Retina (tissue), 1 donor: ENCODE measurements around the gene SDK2.
"Not testable (repeated sequence)": the region's sequence is repeated elsewhere in the genome, so short reads cannot be mapped to it uniquely, and the experiment has no call there.

Source experiments
- DNase-seq: peaks from one replicate; pipeline ENCODE4 v3.0.0-alpha.2; 2016

The SDK2 gene

DNA sequence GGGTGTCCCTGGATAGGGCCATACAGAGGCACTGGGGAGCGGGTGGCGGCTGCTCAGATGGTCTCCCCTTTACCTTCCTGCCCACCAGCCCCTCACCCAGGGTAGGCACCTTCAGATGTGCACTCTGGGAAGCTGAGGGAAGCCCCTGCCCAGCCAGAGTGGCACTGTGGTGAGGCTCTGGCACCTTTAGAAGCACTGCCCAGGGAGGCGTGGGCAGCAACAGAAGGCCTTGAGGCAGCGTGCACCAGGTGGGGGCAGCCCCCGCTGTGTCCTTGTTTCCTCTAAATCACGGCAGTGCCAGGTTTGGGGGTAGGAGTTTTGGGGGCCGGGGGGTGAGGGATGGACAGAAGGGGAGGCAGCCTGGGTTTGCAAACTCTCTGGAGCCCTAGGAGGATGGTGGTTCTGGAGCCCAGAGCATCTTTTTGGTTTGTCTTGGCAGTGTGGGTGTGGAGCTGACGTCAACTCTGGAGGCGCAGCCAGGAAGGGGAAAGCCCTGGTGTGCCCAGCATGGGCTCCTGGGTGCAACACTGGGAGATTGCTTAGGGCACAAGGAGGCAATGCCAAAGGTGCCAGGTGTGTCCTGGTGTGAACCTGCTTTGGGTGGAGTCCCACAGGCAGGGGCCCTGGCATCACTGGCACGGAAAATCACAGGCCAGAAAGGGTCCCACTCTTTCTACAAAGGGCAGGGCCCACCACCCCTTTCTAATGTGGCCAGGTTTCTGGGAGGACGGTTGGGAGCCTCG is 309.3 kb downstream of the SDK2 start:
- no peak for DNase-seq

DNA sequence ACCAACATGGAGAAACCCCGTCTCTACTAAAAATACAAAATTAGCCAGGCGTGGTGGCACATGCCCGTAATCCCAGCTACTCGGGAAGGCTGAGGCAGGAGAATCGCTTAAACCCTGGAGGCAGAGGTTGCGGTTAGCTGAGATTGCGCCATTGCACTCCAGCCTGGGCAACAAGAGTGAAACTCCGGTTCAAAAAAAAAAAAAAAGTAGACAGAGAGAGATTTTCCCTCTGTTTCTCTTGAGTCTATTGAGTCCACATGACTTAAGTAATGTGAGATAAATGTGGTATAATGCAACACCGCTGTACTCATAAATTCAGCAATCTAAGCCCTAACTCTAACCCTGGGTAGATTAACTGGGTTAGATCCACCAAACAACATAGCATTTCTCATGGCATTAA is 310.8 kb downstream of the SDK2 start:
- DNase-seq = not testable (repeated sequence)

DNA sequence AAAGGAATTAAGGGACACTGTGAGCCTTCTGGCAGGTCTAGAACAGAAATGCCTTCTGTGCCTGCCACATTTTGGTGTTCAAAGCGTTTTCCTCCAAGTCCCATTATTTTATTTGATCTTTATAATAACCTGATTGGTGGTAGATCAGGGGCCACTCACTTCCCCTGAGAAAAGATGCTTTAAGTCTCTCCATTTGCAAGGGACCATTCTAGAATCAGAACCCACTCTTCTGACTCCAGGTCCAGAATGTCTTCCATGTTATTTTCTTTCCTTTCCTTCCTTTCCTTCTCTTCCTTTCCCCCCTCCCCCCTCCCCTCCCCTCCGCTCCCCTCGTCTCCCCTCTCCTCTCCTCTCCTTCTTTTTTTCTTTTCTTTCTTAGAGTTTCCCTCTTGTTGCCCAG is 313.2 kb downstream of the SDK2 start:
- DNase-seq = no peak

DNA sequence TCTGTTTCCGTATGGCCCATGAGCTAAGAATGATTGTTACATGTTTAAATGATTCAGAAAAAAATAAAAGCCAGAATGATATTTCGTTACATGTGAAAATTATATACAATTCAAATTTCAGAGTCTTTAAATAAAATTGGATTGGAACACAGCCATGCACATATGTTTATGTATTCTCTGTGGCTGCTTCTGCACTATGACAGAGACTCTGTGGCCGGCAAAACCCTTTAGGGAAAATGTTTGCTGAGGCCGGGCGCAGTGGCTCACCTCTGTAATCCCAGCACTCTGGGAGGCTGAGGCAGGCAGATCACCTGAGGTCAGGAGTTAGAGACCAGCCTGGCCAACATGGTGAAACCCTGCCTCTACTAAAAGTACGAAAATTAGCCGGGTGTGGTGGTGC is 316.6 kb downstream of the SDK2 start:
- no peak for DNase-seq

DNA sequence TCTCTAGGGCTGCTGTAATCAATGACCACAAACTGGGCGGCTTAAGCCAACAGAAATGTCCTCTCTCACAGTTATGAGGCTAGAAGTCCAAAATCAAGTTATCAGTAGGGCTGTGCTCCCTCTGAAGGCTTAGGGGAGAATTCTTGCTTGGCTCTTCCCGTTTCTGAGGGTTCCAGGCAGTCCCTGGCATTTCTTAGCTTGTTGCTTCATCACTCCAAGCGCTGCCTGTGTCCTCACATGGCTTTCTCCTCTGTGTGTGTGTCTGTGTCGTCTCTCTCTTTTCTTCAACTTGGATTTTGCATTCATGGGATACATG is 318.8 kb downstream of the SDK2 start:
- DNase-seq = no peak

DNA sequence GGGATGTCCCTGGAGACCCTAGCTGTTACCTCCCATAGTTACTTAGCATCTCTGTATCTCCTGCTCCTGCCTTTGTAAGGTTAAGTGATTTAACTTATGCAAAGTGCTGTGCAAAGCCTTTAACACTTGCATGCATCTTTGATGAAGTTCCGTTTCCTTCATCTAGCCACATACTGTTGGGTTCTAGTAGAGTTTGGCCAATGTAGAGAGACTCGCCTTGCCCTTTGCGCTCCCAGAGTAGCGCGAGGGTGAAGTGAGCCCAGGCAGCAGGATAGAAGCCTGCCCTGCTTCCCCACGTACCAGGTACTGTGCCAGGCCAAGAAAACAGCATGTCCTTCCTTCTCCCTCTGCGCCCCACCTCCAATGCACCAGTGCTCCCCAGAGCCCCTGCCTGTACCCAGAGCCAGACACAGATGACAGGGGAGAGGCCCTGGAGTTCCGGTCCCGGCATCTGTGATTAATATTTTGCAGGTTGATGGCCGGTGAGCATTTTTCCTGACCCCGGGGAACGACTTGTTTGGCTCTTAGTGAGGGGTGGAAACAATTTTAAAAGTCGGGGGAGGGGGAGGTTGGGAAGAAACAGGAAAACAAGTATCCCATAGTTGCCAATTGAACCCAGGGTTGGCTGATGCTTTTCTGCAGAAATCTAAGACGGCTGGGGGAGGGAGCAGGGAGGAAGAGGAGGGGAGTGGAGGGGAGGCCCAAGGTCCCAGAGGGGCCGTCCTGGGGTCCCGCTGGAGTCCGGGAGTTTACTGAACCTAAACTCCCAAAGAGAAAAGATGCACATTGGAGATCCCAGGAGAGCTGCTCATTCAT is 319.3 kb downstream of the SDK2 start:
- DNase-seq = no peak

DNA sequence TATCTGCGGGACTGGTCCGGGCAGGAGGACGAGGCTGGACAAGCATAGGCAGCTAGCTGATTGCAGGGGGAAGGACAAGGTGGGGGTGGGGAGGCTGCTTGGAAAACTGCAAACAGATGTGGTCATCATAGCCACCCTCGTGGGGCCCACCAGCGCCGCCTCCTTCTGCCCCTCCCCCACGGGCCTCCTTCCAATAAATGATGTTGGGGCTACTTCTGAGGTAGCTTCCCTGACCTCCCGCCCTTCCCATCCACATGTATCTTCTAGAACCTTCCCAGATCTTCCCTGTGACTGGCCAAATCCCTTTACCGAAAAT is 320.1 kb downstream of the SDK2 start:
- DNase-seq = peak; percentile 51

DNA sequence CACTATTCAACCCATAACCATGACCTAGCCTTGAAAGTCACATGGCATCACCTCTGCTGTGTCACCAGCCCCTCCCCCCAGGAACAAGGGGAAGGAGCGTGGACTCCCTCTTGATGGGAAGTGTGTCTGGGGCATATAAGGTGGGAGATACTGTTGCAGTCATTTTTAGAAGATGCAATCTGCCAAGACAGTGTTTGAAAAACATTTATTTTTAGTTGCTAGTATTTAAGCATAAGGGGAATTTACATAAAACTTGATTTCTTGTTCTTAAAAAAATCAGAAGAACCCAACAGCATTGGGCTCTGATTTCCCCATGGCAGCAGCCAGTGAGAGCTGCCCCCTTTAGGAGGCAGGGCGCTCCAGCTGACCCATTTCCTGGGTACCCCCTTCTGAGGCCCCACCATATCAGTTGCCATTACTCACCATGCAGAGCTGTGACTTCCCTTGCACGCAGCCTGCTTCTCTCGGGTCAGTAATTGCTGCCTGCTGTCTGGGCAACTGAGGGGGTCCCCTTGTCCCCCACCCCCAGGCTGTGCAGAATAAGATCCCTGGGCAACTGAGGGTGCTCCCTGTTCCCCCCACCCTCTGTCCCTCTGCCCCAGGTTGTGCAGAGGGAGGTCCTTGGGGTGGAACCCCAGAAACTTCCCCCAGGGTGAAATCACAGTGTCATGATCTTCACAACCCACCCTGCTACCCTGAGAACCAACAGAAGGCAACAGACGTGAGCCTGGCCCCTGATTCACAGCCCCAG is 320.7 kb downstream of the SDK2 start:
- DNase-seq = no peak

DNA sequence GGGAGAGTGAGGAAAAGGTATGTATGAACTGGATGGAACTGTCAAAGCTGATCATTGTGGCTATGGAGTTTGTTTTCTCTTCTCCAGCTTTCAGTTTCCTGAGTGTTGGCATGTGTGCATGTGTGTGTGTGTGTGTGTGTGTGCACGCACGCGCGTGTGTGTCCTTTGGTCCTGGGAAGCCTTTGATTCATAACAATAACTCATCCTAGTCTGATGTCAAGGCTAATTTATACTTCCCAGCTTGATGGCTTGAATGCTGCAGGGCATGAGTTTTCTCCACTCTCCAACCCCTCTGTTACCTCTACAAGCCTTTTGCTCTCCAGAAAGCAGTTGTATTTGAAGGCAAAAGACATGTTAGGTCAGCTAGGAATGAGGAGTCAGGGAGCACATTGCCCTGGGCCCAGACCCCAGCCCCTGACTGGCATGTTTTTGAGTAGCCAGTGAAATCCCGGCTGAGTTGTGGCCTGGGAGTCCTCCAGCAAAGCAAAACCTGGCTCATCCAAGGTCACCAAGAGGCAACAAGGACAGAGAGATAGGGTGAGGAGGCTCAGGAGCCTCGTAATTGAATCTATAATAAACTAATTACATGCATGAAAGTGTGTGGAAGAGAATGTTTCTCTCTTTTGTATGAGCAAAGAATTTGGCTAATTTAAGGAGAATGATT is 323.5 kb downstream of the SDK2 start:
- peak; percentile 86 for DNase-seq

DNA sequence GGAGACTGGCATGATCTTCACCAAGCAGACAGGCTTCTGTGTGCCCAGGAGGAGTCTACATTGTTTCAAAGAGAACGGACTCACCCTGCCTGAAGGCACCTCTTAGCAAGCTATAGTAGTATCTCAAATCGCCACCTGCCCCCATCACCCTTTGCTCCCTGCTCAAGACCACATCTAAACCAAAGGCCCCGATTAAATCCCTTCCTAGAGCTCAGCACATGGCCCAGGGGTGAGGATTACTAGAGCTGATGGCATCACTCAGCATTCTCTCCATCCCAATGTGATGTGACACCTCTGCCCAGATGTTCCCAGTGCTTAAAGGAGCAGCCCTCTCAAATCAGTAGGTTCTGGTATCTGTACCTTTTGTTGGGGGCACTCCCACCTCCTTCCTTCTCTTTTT is 324.5 kb downstream of the SDK2 start:
- no peak for DNase-seq

DNA sequence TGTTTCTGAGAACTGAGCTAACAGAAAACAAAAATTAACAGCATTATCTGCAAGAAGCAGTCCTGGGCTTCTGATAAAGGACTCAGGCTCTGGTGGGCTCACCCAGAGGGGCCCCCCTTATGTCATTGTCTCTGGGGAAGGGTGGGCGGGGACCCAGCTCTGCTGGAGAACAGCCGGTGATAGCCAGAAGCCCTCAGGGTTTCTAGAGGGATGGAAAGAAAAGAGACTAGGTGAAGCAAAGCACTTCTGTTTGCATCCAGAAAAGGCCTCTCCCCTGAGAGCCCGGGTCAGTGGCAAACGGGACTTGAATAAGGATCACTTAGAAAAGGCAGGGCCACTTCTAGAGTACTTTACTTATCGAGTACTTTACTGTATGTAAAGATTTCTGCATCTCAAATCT is 325.4 kb downstream of the SDK2 start:
- no peak for DNase-seq

DNA sequence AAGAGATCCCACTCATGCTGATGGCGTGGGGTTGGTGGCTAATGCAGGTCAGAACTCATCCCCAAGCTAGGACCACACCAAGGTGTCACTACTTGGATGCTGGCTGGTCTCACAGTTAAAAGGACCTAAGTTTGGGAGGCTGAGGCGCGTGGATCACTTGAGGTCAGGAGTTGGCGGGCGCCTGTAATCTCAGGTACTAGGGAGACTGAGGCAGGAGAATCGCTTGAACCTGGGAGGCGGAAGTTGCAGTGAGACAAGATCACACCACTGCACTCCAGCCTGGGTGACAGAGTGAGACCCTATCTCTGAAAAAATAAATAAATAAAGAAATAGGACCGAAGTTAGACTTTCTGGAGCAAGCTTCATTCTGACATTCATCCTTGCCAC is 325.8 kb downstream of the SDK2 start:
- DNase-seq = no peak

DNA sequence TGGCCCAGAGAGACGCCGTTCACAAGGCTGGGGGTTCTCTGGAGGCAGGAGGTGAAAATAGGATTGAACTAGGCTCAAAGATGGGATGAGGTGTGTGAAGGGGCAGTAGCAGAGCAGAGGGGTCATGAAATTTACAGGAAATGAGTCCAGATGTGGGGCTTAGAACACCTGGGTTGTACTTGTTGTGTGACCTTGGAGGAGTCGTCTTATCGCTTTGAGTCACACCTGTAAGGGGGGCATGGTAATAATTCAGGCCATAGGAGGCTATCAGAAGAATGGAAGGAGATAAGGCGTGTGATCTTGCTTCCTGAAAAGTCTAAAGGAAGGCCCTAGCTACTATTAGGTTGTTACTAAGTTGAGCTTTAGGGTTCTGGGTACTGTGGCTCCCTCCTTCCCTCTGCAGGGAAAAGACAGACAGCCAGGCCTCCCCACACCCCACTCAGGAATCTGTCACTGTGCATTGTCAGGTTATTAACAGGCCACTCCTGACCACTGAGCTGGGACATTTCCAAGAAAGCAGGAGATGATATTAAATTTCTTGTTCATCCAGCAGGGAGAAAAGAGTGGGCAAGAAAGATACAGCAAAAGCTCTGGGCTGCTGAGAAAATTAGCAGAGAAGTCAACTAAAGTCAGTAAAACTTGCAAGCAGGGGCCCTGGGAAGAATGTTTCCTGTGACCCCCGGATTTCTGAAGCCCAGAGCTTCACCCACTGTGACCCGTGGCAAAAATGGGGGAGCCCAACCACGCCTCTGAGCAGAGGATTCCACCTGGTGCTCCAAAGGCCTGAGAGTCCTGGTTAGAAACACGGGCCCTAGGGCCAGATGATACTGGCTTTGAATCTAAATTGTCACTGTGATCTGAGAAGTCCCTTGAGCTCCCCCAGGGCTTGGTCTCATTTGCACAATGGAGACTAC is 326.5 kb downstream of the SDK2 start:
- no peak for DNase-seq

DNA sequence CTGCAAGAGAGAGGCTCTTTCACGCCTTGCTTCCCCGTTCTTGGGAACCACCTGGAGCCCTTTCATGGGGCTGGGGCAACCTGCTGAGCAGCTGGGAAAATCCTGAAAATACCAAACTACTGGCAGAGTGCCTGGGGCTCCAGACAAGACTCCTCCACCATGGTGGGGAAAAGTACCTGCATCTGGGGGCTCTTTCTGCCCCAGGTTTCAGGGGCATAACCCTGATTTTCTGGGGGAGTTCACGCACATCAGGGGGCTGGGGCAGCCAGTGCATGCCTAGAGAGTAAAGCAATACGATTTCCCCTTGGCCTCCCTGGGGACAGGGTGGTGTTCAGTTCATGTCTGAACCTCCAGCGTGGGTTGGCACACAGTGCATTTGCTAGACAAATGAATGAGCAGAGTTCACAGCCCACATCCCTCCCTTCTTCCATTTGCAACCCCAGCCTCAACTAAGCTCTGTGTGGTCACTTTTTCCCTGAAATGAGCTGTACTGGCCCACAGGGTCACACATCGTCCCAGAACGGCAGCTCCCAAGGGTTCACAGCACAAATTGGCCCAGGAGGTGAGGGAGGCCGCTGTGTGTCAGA is 327.2 kb downstream of the SDK2 start:
- DNase-seq = no peak

DNA sequence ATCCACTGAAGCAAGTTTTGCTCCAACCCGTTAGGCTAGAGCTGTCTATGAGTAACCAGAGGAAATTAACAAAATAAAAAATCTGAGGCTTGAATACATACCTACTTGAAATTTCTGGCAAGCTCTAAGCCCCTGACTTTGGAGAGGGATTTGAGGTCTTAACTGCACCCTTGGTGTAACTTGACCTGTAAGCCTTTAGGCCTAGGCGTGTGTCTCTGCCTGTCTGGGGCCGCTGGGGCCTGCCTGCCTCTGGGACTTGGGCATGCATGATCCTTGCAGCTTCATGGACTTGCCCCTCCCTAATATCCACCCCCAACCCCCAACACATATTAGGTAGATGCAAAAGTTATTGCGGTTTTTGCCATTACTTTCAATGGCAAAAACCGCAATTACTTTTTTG is 328.8 kb downstream of the SDK2 start:
- no peak for DNase-seq

DNA sequence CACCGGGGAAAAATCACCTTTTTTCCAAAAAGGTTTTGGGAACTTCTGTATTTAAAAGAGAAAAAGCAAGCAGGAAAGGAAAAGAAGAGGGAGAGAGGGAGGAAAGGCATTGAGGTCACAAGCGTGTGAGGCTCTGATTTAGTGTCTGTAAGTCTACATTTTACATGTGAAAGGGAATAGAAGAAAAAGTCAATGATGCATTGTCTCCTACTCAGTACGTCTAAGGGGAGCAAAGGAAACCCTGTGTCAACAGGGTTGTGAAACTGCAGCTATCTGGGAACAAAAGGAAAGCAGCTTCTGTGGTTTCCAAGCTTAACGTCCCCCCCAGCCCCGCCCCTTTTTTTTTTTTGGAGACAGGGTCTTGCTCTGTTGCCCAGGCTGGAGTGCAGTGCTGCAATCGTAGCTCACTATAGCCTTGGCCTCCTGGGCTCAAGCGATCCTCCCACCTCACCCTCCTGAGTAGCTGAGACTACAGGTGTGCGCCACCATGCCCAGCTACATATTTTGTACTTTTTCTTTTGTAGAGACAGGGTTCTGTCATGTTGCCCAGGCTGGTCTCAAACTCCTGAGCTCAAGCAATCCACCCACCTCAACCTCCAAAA is 330.6 kb downstream of the SDK2 start:
- DNase-seq = no peak

DNA sequence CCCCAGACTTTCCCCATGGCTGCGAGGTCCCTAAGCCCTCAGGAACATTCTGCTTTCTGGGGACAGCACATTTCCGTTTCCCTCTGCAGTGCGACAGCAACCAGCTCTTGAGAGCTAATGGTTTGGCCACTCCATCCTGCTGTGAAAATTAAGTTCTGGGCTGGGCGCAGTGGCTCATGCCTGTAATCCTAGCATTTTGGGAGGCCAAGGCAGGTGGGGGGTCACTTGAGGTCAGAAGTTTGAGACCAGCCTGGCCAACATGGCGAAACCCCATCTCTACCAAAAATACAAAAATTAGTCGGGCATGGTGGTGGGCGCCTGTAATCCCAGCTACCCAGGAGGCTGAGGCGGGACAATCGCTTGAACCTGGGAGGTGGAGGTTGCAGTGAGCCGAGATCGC is 331.4 kb downstream of the SDK2 start:
- DNase-seq = not testable (repeated sequence)

DNA sequence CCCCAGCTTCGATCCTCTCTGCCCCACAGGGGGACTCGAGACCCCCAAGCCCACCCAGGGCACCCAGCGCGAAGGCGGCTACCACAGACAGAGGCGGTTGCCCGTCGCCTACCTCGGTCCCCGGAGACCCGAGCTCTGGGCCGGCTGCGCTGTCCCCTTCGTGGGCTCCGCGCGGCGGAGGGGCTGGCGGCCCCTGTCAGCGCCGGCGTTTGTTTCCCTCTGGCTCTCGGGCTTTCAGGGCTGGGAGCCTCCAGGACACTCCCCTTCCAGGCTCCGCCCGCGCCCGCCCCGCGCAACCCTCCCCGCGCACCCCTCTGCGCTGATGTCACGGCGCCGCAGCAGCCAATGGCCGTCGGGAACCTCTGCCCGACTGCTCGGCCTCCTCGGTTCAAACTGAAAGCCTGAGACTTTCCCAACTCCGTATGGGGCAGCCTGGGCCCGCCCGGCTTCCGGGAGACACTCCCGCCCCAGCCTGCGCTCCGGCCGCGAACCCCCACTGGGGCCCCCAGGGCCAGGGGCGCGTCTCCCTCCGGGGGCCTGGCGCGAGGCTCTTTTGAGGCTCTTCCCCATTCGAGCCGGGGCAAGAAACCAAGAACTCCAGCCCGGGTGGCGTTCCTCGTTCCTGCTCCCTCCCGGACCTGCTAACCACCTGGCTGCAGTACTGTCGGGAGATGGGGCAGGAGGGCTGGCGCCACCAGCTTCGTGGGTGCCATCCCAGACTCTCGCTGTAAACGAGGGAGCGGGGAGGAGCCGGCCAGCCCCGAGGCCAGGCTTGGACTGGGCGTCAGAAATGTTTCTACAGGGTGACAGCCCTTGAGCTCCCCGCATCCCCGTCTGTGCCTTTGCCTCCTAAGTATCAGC is 332.2 kb downstream of the SDK2 start, which contains the start of gene CDC42EP4:
TSS of gene CDC42EP4 (minus strand) at position 221 of the 861 bp plus-strand sequence. CDS start 25,501 bp downstream, outside the sequence.
- peak; percentile 94 for DNase-seq

DNA sequence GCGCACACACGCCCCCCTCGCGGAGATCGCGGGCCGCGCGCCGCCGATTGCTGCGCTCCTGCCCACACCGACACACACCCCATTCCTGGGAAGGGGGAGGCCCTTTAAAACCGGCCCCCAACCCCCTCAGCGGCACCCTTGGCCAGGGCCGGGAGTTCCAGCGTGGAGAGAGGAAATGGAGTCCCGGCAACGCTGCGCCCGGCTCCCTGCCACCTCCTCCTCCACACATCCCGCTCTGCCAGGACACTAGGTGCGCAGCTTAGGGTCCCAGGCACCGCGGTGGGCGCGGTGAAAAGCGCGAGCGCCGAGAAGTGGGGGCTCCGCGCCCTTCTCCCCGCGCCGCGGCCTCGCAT is 332.8 kb downstream of the SDK2 start:
- no peak for DNase-seq
